HG03439 (cell line): ENCODE measurements around the gene C2orf15.
"Not testable (repeated sequence)": the region's sequence is repeated elsewhere in the genome, so short reads cannot be mapped to it uniquely, and the experiment has no call there.

Source experiments
- ATAC-seq: cut with Tn5 transposase; IDR thresholded peaks from one replicate; pipeline ENCODE4 v1.9.1; 2021; ENCODE audit warnings: mild to moderate bottlenecking, moderate library complexity; ENCODE audit not compliant: unreplicated experiment

The C2orf15 gene

GRCh38 chr2:99141110-99142108 lies at the start of gene C2orf15:
C2orf15 (plus strand) TSS chr2:99141707; CDS start chr2:99150559, 8,852 bp downstream.
- ATAC-seq: peak; percentile 92

- ATAC-seq: no peak
Measured at GRCh38 chr2:99096728-99097127, 44.8 kb upstream of the C2orf15 start.

- no peak for ATAC-seq
Measured at GRCh38 chr2:99101697-99102096, 39.8 kb upstream of the C2orf15 start.

- no peak for ATAC-seq
Measured at GRCh38 chr2:99104006-99104405, 37.5 kb upstream of the C2orf15 start.

- ATAC-seq: no peak
Measured at GRCh38 chr2:99106913-99107312, 34.6 kb upstream of the C2orf15 start.

GRCh38 chr2:99111236-99111635 lies 30.3 kb upstream of the C2orf15 start:
- ATAC-seq: no peak

- ATAC-seq: no peak
Measured at GRCh38 chr2:99111945-99112344, 29.6 kb upstream of the C2orf15 start.

GRCh38 chr2:99112617-99113016 lies 28.9 kb upstream of the C2orf15 start:
- ATAC-seq: no peak

GRCh38 chr2:99127981-99128380 lies 13.5 kb upstream of the C2orf15 start:
- ATAC-seq: no peak

- ATAC-seq: not testable (repeated sequence)
Measured at GRCh38 chr2:99135044-99135556, 6.4 kb upstream of the C2orf15 start.

GRCh38 chr2:99139003-99139402 lies 2.5 kb upstream of the C2orf15 start:
- ATAC-seq: no peak

- ATAC-seq: no peak
Measured at GRCh38 chr2:99140056-99140859, 1.2 kb upstream of the C2orf15 start.

- peak; percentile 43 for ATAC-seq
Measured at GRCh38 chr2:99140860-99141109, 722 bp upstream of the C2orf15 start.

- no peak for ATAC-seq
Measured at GRCh38 chr2:99150706-99151105, 9.2 kb downstream of the C2orf15 start.

GRCh38 chr2:99152199-99152895 lies 10.8 kb downstream of the C2orf15 start:
- ATAC-seq: no peak

GRCh38 chr2:99153921-99154604 lies 12.6 kb downstream of the C2orf15 start:
- ATAC-seq: no peak

GRCh38 chr2:99154643-99155536 lies 13.4 kb downstream of the C2orf15 start, which contains the start of the genes LIPT1 and TSGA10:
LIPT1 (plus strand) TSS chr2:99154967; CDS start chr2:99161958, 6,991 bp downstream.
TSGA10 (minus strand) TSS chr2:99154942; CDS start chr2:99109439, 45,503 bp downstream.
- peak; percentile 96 for ATAC-seq

GRCh38 chr2:99156891-99157290 lies 15.4 kb downstream of the C2orf15 start:
- no peak for ATAC-seq

- no peak for ATAC-seq
Measured at GRCh38 chr2:99158599-99158998, 17.1 kb downstream of the C2orf15 start.
